H1 (cell line): ENCODE measurements around the gene NPC2. TPM values are rescaled to one million over a fixed set of nuclear protein-coding genes. Genes with fewer than 3 reads are reported as not detected.

Experiments used
- CTCF ChIA-PET: fragments of 300-600 bp; sonication (Branson Sonifier 250); formaldehyde crosslinking; loops from one replicate; lab custom pipeline; 2021; ENCODE audit not compliant: partially characterized antibody; lab: Charles Lee
- POLR2A ChIA-PET: fragments of 300-600 bp; sonication (Branson Sonifier 250); formaldehyde crosslinking; loops from one replicate; lab custom pipeline; 2021; ENCODE audit warnings: inconsistent platforms; ENCODE audit not compliant: partially characterized antibody; lab: Charles Lee
- DNase-seq, 2 experiments: peaks; one replicate each; pipeline versions ENCODE4 v3.0.0 to v3.0.0-alpha.2; 2010 to 2022; ENCODE audit warnings: low spot score in 2 of 2, low read depth in 1 of 2, mixed read lengths in 1 of 2
- FAIRE-seq: peaks from 2 replicates; lab custom pipeline; 2011; peaks lifted over from hg19 to GRCh38; lab: Jason Lieb, UNC
- H2AFZ ChIP-seq: 2 replicates; pipeline ENCODE4 v1.8.1; 2012; ENCODE audit warnings: low read length, inconsistent platforms
- H2AK5ac ChIP-seq: 2 replicates; pipeline ENCODE4 v1.6.1; 2013; ENCODE audit warnings: low read depth, low read length
- H2BK120ac ChIP-seq: replicated peaks from 2 replicates; pipeline ENCODE3; 2013; ENCODE audit warnings: low read depth, low read length, inconsistent platforms
- H2BK12ac ChIP-seq: 2 replicates; pipeline ENCODE4 v1.6.1; 2013; ENCODE audit warnings: low read depth, low read length
- H2BK15ac ChIP-seq: 2 replicates; pipeline ENCODE4 v1.6.1; 2013; ENCODE audit warnings: low read length
- H2BK20ac ChIP-seq: 2 replicates; pipeline ENCODE4 v1.6.1; 2013; ENCODE audit warnings: low read length
- H2BK5ac ChIP-seq: 2 replicates; pipeline ENCODE4 v1.6.1; 2013; ENCODE audit warnings: low read depth, low read length
- H3K14ac ChIP-seq: 2 replicates; pipeline ENCODE4 v1.6.1; 2013; ENCODE audit warnings: inconsistent platforms; ENCODE audit not compliant: insufficient read length
- H3K18ac ChIP-seq: 2 replicates; pipeline ENCODE4 v1.6.1; 2013; ENCODE audit warnings: low read length; ENCODE audit errors: extremely low read depth
- H3K23ac ChIP-seq: 2 replicates; pipeline ENCODE4 v1.6.1; 2013; ENCODE audit warnings: inconsistent platforms; ENCODE audit not compliant: insufficient read length
- H3K23me2 ChIP-seq: 2 replicates; pipeline ENCODE4 v1.6.1; 2013; ENCODE audit warnings: low read depth, low read length
- H3K27ac ChIP-seq: 2 replicates; pipeline ENCODE4 v1.6.1; 2011; ENCODE audit warnings: low read depth, low read length, inconsistent platforms
- H3K27me3 ChIP-seq, 4 experiments: replicated peaks in 1 of 4; 1 replicate in 1 of 4; 2 replicates in 3 of 4; pipeline versions ENCODE4 v1.6.1 to v1.8.1; 2011 to 2013; ENCODE audit warnings: low read length in 3 of 4, mild to moderate bottlenecking in 3 of 4, inconsistent platforms in 2 of 4, mixed read lengths in 2 of 4, moderate library complexity in 1 of 4; ENCODE audit not compliant: control insufficient read depth in 3 of 4, insufficient read depth in 3 of 4; ENCODE audit errors: extremely low read depth in 1 of 4
- H3K36me3 ChIP-seq, 4 experiments: 2 replicates each; pipeline versions ENCODE4 v1.6.1 to v1.8.1; 2011 to 2013; ENCODE audit warnings: mild to moderate bottlenecking in 4 of 4, low read length in 3 of 4, moderate library complexity in 2 of 4, control low read depth in 1 of 4, inconsistent platforms in 1 of 4; ENCODE audit not compliant: insufficient read depth in 4 of 4, control insufficient read depth in 2 of 4
- H3K4ac ChIP-seq: replicated peaks from 2 replicates; pipeline ENCODE3; 2013; ENCODE audit warnings: low read length, low read depth, mixed read lengths, inconsistent platforms; ENCODE audit not compliant: insufficient read length
- H3K4me1 ChIP-seq, 4 experiments: replicated peaks in 1 of 4; 1 replicate in 1 of 4; 2 replicates in 3 of 4; pipeline versions ENCODE4 v1.6.1 to v1.8.1; 2011 to 2013; ENCODE audit warnings: low read length in 3 of 4, inconsistent platforms in 2 of 4, mixed read lengths in 1 of 4; ENCODE audit not compliant: insufficient read depth in 4 of 4, control insufficient read depth in 3 of 4
- H3K4me2 ChIP-seq, 2 experiments: 2 replicates each; pipeline versions ENCODE4 v1.6.1 to v1.8.1; 2011 to 2013; ENCODE audit warnings: low read depth in 2 of 2, low read length in 2 of 2, control low read depth in 1 of 2, inconsistent platforms in 1 of 2, mild to moderate bottlenecking in 1 of 2; ENCODE audit not compliant: insufficient read depth in 1 of 2
- H3K4me3 ChIP-seq, 4 experiments: fragments of 200-600, 300-600 bp in 1 of 4; sonication (generic), shearing (Covaris generic), sonication (Bioruptor Twin) in 1 of 4; 2 replicates each; pipeline versions ENCODE4 v1.5.1 to v1.8.1; 2011 to 2016; ENCODE audit warnings: low read length in 4 of 4, low read depth in 3 of 4, control low read depth in 2 of 4, inconsistent platforms in 2 of 4, mild to moderate bottlenecking in 2 of 4, mixed read lengths in 1 of 4, moderate library complexity in 1 of 4; ENCODE audit not compliant: insufficient read depth in 2 of 4; ENCODE audit errors: extremely low read depth in 1 of 4
- H3K56ac ChIP-seq: replicated peaks from 2 replicates; pipeline ENCODE3; 2013; ENCODE audit warnings: low read depth, mild to moderate bottlenecking, mixed read lengths, low read length, inconsistent platforms; ENCODE audit not compliant: insufficient read length
- H3K79me1 ChIP-seq: 2 replicates; pipeline ENCODE4 v1.6.1; 2013; ENCODE audit warnings: low read depth, low read length, control low read depth
- H3K79me2 ChIP-seq, 2 experiments: 2 replicates each; pipeline versions ENCODE4 v1.6.1 to v1.8.1; 2012 to 2013; ENCODE audit warnings: low read length in 2 of 2, mild to moderate bottlenecking in 2 of 2, inconsistent platforms in 1 of 2; ENCODE audit not compliant: insufficient read depth in 2 of 2, control insufficient read depth in 1 of 2
- H3K9ac ChIP-seq, 4 experiments: replicated peaks in 1 of 4; 1 replicate in 1 of 4; 2 replicates in 3 of 4; pipeline versions ENCODE4 v1.6.1 to v1.8.1; 2011 to 2013; ENCODE audit warnings: low read depth in 3 of 4, low read length in 3 of 4, control low read depth in 2 of 4, mild to moderate bottlenecking in 2 of 4, moderate library complexity in 2 of 4, inconsistent platforms in 1 of 4; ENCODE audit errors: extremely low read depth in 1 of 4
- H3K9me3 ChIP-seq, 2 experiments: 2 replicates each; pipeline versions ENCODE4 v1.6.1 to v1.8.1; 2012 to 2013; ENCODE audit warnings: mild to moderate bottlenecking in 2 of 2, moderate library complexity in 2 of 2, control low read depth in 1 of 2, inconsistent platforms in 1 of 2, low read depth in 1 of 2, low read length in 1 of 2, mixed read lengths in 1 of 2; ENCODE audit not compliant: insufficient read depth in 2 of 2
- H4K20me1 ChIP-seq, 2 experiments: replicated peaks in 1 of 2; 2 replicates each; pipeline versions ENCODE3 to v1.8.1; 2011 to 2013; ENCODE audit warnings: inconsistent platforms in 2 of 2, low read length in 2 of 2, mild to moderate bottlenecking in 1 of 2; ENCODE audit not compliant: insufficient read depth in 2 of 2, control insufficient read depth in 1 of 2
- H4K5ac ChIP-seq: 2 replicates; pipeline ENCODE4 v1.6.1; 2013; ENCODE audit warnings: low read length, low read depth, mixed read lengths, inconsistent platforms; ENCODE audit not compliant: insufficient read length
- H4K8ac ChIP-seq: 2 replicates; pipeline ENCODE4 v1.8.0; 2013; ENCODE audit warnings: mild to moderate bottlenecking, moderate library complexity, low read length, inconsistent platforms; ENCODE audit not compliant: insufficient read depth; ENCODE audit errors: extremely low read depth
- H4K91ac ChIP-seq: replicated peaks from 2 replicates; pipeline ENCODE3; 2013; ENCODE audit warnings: low read length, mixed read lengths, inconsistent platforms; ENCODE audit not compliant: insufficient read length
- ATF3 ChIP-seq: IDR thresholded peaks from 2 replicates; pipeline ENCODE4 v1.6.1; 2011; ENCODE audit warnings: low read depth, mild to moderate bottlenecking, low read length; ENCODE audit not compliant: insufficient read depth
- BACH1 ChIP-seq: IDR thresholded peaks from 2 replicates; pipeline ENCODE4 v1.6.1; 2012; ENCODE audit warnings: low read length, improper control_type of control experiment
- E2F6 ChIP-seq: IDR thresholded peaks from 2 replicates; pipeline ENCODE4 v1.6.1; 2012; ENCODE audit warnings: inconsistent platforms
- KDM5A ChIP-seq: fragments of 200-600 bp; IDR thresholded peaks from 2 replicates; pipeline ENCODE4 v1.7.1; 2012; ENCODE audit warnings: mild to moderate bottlenecking, low read length, inconsistent platforms, mixed read lengths
- MAFK ChIP-seq: IDR thresholded peaks from 2 replicates; pipeline ENCODE4 v1.6.1; 2012; ENCODE audit warnings: low read depth, mild to moderate bottlenecking, improper control_type of control experiment, low read length
- NRF1 ChIP-seq: IDR thresholded peaks from 2 replicates; pipeline ENCODE4 v1.6.1; 2011; ENCODE audit warnings: mild to moderate bottlenecking, low read depth, low read length, improper control_type of control experiment
- POLR2A ChIP-seq, 2 experiments: IDR thresholded peaks; 1 replicate in 1 of 2; 2 replicates in 1 of 2; pipeline ENCODE4 v1.6.1; 2011; ENCODE audit warnings: low read depth in 2 of 2, low read length in 2 of 2, mild to moderate bottlenecking in 2 of 2; ENCODE audit errors: control extremely low read depth in 1 of 2
- TEAD4 ChIP-seq: IDR thresholded peaks from 2 replicates; pipeline ENCODE4 v1.6.1; 2012; ENCODE audit warnings: low read depth, low read length, inconsistent platforms, mixed read lengths
- USF2 ChIP-seq: IDR thresholded peaks from 2 replicates; pipeline ENCODE4 v1.6.1; 2011; ENCODE audit warnings: low read length, improper control_type of control experiment
- WGBS, 2 experiments: shearing (Covaris generic) in 1 of 2; methylation state at CpG; one replicate each; pipeline versions ENCODE4 v1.1.6 to v1.1.7; 2013 to 2015; ENCODE audit warnings: low lambda C conversion rate in 2 of 2, mixed read lengths in 2 of 2, inconsistent platforms in 1 of 2, low coverage in 1 of 2, missing lambda C conversion rate in 1 of 2; ENCODE audit not compliant: insufficient replicate concordance in 2 of 2, insufficient coverage in 1 of 2, insufficient read length in 1 of 2; ENCODE audit errors: extremely low coverage in 1 of 2, missing lambda C conversion rate in 1 of 2; 5-methylcytosine and 5-hydroxymethylcytosine counted together
- polyA plus RNA-seq, 7 experiments: library from polyadenylated mRNA; depleted of rRNA in 3 of 7; stranded (reverse) in 5 of 7; unstranded in 2 of 7; fragments of >200 nt in 5 of 7; fragments of 200-250 nt in 2 of 7; gene quantifications; 1 replicate in 5 of 7; 2 replicates in 1 of 7; 4 replicates in 1 of 7; pipeline versions ENCODE4 v1.2.1 to v1.2.3, GENCODE V29; 2011 to 2013; ENCODE audit warnings: missing spikeins in 2 of 7, mixed read lengths in 2 of 7
- total RNA-seq: library from RNA; stranded (reverse); fragmentation: NEBNext Ultra II Directional; extraction: Animal tissue kit (Norgen Biotek cat#: 25700); gene quantifications from 2 replicates; pipeline ENCODE4 v1.2.1, GENCODE V29; 2021

NPC2 gene
- total and polyA plus RNA-seq, 2 of the 8 experiments (the other 6 are each of a cell fraction or from before 2014, with no cell fraction given): 178 to 258 TPM

- 83% methylated on average over 12 of the region's 12 CpGs; no CpG with 5 or more reads in 1 of the 2 experiments for WGBS, 2 experiments
- Histone ChIP-seq H3K56ac (no peak overlapping the region), H3K4me1 (peaks cover 3 to 10% (median 4%) of the 10 kb centered on the region in 4 experiments; a peak in 5 of 7 replicates), H2BK20ac (peak overlapping the region; percentile 73; the same call in 1 of the 2 replicates), H3K23ac (no peak overlapping the region), H3K9ac (no peak overlapping the region), H3K9me3 (no peaks in the 10 kb centered on the region), H2BK120ac (no peak overlapping the region), H3K18ac (no peak overlapping the region; the same call in 1 of the 2 replicates), H3K79me2 (no peaks in the 10 kb centered on the region), H3K4me2 (no peak overlapping the region; a peak in 1 of 4 replicates), H4K5ac (no peak overlapping the region), H4K91ac (no peak overlapping the region), H4K8ac (no peak overlapping the region), H3K4ac (no peak overlapping the region), H3K27me3 (no peaks in the 10 kb centered on the region; a peak in 1 of 7 replicates), H2BK5ac (no peak overlapping the region), H2AK5ac (no peak overlapping the region), H4K20me1 (no peaks in the 10 kb centered on the region), H2AFZ (peak overlapping the region; percentile 8; the same call in 1 of the 2 replicates), H2BK12ac (no peak overlapping the region; the same call in 1 of the 2 replicates), H3K23me2 (no peaks in the 10 kb centered on the region), H3K36me3 (no peaks in the 10 kb centered on the region), H3K14ac (no peak overlapping the region), H3K4me3 (no peak overlapping the region), H3K79me1 (no peaks in the 10 kb centered on the region), H2BK15ac (no peak overlapping the region), H3K27ac (no peak overlapping the region)
- ChIA-PET POLR2A (interaction anchor here (0.6 to 2.7 kb wide), 5 partner anchors 7 to 240 kb away, joined by 3 to 7 read pairs (median 3); no protein-coding TSS in a partner anchor), CTCF (interaction anchor here (0.6 to 5.7 kb wide), 11 partner anchors 8 to 173 kb away, joined by 3 to 51 read pairs (median 4); no protein-coding TSS in a partner anchor)
- DNase-seq: no peak
- FAIRE-seq: no peak
- TF ChIP-seq E2F6: peak; percentile 5; the same call in 1 of the 2 replicates
- TF ChIP-seq ATF3: no peak
- no peak for TF ChIP-seq KDM5A
- TF ChIP-seq BACH1: peak; percentile 56; the same call in 1 of the 2 replicates
- TF ChIP-seq TEAD4: no peak
- no peak for TF ChIP-seq POLR2A (IDR thresholded peaks at IDR 0.05; ENCODE audit: control extremely low read depth in 1 of 2, low read depth in 2 of 2, low read length in 2 of 2)
- TF ChIP-seq NRF1: no peak
- TF ChIP-seq USF2: no peak
- peak; percentile 51; the same call in 1 of the 2 replicates for TF ChIP-seq MAFK
These were observed 23.5 kb upstream of the NPC2 start for GRCh38 chr14:74516451-74517160.
